ENCODE data around the gene EIF3L.

Gene EIF3L

DNA sequence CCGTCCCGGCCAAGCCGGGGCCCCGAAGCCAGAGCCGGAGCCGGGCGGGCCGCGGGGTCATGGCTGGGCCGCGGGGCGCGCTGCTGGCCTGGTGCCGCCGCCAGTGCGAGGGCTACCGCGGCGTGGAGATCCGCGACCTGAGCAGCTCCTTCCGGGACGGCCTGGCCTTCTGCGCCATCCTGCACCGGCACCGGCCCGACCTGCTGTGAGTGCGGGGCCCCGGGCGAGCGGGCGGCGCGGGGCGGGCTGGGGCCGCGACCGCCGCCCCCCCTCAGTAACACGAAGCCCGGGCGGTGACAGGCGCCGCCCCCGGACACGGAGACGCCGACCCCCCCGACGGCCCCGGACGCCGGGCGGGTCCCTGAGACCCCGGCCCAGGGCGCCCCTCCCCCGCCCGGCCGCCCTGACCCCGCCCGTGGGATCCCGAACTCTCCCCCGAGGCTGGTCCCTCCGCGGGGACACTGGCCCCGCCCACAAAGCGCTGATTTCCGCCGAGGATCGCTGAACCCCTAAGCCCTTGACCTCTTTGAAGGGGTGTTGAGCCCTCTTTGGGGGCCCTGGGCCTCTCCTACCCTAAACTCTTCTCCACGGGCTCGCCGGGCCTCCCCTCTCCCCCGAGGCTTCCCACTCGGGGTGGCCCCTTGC is 57.3 kb downstream of the EIF3L start:
- DNase-seq, result peak; percentile 33

DNA sequence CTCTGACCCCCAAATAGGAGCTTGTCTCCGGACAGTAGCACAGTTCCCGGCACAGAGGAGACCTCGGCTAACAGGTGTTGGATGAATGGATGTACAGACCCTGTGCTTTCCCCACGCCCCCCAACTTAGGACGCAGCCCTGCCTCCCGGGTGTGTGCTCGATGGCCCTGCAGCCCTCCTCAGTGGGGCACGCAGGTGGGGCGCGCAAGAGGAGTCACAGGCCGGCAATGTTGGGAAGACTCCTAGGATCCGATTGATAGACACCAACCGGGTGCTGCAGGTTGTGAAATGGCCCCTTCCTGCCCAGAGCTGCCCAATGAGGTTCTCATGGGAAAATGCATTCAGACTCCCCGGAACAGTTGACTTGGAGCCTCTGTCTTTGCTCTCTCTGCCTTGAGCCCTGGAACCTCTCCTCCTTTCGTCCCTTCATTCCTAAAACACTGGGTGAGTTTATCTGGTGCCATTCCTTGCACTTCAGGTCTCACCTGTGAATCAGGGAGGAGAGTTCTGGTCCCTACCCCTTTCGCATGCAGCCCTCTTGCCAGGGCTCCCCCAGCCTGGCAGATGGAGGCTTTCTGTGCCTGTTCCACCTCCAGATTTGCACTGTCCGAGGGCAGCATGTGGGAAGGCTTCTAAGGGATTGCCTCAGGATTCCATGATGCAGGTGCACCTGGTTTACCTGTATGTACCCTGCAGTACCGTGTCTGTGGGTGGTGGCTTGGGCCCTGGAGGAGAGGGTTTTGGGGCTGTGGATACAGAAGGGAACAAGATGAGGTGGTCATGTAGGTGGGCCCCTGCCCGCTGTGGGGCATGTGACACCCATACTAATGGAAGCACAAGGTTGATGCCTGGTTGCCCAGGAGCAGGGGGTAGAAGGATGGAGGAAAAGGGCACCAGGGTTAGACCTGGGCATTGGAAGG is 58.1 kb downstream of the EIF3L start:
- DNase-seq, result no peak

DNA sequence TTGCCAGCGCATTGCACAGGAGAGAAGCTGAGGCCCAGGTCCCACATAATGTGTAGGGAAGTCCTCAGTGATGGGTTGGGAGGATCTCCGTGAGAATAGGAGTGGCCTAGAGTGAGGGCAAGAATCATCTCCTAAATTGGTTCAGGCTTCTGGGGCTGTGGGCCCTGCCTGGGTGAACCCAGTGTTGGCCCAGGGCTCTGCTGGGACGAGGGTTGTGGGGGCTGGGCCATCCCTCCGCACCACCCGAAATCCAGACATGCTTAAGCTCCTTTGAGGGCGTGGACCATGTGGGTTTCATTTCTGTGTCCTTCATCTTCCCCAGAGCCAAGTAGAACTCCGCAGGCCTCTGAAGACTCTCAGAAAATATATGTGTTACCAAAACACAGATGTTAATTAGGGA is 60.5 kb downstream of the EIF3L start:
- DNase-seq, result no peak

DNA sequence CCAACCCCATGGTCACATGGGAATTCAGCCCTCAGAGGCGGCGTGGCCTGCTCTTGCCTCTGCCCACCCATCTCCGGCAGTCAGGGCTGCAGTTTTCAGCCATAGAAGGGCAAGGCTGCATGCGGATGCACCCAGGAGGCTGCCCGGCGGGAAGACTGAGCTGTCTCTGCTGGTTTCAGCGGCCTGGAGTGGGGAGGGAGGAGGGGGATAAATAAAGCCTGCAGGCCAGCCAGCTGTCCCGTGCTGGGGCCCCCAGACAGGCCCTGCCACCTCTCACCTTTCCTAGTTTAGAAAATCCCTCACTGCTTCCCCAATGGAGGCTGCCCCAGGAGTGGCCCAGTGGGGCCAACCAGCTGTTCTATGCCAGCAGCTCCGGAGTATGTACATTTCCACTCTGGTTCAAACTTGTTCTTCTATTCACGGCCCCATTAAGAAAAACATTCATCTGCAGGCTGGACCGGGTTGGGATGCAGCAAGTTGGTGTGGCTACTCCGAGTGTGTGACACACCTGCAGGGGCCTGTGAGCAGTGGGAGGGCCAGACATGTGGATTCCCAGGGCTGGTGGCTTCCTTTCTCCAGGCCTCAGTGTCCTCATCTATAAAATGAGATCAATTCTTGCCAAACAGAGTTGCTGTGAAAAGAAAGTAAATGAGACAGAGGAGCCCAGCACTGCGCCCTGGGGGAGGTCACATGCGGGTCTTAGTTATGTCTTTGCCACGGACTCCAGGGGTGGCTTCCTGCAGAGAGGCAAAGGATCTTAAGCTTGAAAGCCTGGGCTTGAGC is 61.9 kb downstream of the EIF3L start:
- DNase-seq, result no peak

DNA sequence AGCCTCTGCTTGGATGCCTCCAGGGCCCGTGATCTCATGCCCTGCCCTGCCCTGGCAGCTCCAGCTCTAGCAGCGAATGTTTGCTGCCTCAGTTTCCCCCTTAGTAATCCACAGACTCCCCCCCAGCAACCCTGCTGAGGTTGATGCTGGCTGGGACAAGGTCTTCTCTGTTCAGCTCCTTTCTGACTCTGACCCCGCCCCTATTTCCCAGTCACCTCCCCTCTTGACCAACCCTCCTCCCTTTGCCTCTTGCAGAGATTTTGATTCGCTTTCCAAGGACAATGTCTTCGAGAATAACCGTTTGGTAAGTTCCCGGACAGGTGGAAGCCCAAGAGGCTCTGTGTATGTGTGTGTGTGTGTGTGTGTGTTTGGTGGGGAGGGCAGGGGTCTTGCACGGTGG is 62.5 kb downstream of the EIF3L start:
- DNase-seq, result no peak

DNA sequence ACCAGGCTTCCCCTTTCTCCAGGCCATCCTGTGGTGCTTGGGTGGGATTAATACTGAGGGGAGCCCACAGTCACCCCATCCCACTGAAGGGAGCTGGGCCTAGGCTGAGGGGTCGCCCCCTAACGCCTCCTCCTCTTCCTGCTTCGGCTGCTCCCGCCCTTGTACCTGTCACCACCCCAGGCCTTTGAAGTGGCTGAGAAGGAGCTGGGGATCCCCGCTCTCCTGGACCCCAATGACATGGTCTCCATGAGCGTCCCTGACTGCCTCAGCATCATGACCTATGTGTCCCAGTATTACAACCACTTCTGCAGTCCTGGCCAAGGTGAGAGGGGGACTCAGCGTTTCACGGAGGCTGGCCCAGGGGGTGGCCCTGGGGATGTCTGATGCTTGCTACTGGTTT is 63.0 kb downstream of the EIF3L start:
- DNase-seq, result no peak

DNA sequence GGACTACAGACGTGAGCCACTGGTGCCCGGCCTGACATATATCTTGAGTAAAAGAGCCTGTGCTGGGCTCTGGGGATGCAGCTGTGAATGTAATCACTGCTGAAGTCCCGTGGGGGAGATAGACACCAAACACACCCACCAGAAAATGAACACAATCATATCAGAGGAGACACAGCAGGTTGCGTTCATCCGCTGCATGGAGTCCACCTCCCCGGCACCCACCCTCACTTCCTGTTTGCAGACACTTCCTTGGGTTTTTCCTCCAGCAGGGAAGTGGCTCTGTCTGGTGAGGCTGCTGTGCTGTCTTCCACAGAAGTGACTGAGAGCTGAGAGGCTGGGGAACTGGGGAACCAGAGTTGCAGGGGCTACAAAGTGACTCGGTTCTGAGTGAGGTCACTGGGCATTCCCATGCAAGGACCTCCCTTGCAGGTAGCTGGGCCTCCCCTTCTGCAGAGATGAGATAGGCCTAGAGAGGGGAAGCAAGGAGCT is 64.1 kb downstream of the EIF3L start:
- DNase-seq, result no peak

DNA sequence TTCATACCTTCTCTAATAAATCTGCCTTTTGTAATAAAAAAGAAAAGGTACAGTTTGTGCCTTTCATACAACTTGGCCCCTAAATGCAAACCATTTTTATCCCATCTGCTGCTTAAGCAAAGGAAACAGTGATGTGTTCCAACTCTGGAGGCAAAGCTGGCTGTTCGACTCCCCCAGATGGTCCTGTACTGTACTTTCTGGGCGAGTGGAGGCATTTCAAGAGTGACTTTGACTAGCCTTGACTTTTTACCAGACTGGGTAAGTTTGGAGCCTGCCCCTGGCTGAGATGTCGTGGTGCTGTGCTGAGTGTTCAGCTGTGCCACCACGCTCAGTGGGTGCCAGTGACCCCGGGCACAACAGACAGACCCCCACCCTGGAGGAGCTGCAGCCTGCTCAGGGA is 67.1 kb downstream of the EIF3L start:
- no peak for DNase-seq

DNA sequence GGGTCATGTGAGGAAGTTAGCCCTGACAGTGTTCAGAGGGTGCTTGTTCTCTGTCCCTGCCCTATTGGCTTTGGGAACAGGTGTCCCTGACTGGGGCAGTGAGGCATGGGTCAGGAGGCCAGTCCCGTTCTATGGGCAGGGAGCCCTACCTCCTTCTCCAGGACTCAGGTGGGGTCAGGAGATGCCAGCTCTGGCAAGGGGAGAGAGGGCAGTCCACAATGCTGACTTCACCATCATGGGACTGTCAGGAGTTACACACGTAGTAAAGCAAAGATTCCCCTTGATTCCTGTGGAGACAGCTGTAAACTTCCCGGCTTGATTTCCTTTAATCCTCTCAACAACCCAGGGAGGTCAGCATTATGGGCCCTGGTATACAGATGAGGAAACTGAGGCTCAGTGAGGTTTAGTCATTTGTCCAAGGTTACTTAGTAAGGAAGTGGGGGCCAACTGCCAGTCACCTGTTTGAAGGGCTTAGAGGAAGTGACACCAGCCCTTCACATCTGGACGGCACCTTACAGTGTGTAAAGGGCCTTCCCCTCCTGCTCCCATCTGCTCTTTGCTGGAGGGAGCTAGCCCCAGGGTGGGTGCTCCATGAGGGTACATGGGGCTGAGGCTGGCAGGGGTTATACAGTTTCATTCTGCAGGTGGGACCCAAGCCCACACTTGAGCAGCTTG is 68.8 kb downstream of the EIF3L start:
- no peak for DNase-seq

DNA sequence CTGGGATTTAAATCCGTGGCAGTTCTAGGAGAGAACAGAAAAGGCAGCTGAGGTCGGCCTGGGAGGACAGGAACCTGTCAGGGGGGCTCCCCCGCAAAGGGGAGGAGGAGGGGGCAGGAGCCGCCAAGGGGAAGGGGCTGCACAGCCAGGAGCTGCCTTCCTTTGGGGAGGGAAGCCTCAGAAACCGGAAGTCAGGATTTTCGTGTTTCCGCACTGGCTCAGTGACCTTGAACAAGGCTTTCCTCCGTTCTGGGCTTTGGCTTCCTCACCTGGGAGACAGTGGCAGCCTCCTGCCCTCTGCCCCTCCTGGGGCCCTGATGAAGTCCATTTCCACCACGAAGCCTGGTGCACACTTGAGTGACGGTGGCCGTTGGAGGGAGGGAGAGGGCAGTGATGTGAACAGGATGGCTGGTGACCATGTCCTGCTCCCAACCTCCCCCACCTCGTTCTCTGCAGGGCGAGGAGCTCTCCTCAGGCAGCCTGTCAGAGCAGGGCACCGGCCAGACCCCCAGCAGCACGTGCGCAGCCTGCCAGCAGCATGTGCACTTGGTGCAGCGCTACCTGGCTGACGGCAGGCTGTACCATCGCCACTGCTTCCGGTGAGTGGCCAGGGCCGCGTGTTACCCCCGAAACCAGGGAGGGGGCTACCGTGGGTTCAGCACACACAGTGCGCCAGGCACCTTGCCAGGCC is 69.5 kb downstream of the EIF3L start:
- no peak for DNase-seq

DNA sequence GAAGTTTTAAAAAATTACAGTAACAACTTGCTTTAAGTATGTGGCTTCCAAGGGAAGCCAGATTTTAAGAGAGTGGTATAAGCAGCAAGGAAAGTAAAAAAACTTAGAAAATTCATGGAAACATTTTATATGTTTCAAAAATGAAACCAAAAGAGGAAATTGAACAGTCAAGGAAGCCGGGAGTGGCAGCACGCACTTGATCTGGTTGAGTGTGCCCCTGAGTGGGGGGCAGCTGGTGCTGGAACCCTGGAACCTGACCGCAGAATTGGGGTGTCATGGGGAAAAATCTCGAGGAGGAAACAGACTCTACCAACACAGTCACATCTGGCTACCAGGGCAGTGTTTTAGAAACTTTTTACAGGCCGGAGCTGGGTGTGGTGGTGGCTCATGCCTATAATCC is 70.9 kb downstream of the EIF3L start:
- DNase-seq, result no peak

DNA sequence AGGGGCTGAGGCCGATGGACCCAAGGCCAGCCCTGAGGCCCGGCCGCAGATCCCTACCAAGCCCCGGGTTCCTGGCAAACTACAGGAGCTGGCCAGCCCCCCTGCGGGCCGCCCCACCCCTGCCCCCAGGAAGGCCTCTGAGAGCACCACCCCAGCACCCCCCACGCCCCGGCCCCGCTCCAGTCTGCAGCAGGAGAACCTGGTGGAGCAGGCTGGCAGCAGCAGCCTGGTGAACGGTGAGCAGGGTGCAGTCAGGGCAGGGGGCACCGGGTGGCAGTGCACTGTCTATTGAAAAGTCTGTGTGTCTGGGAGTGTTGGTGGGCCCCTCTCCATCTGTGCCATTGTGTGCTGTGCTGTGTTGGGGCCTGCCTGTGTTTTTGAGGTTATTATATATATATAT is 73.0 kb downstream of the EIF3L start:
- peak; percentile 31 for DNase-seq

DNA sequence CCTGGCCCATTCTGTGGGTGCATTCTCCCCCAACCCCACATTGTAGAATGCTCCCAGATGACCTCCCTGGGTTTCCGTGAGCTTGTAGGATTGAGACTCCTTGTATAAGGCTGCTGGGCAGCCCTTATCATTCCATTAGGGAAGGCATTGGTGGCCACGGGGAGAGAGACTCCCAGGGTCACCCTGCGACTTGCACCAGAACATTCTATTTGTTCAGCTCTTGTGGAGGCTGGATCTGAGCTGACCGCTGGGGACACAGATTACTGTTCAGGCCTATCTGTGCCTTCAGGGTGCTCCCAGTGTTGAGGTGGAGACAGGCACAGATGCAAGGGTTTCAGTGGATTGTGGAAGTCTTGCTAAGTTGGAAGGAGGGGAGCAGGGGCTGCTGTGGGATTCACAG is 74.7 kb downstream of the EIF3L start:
- no peak for DNase-seq

DNA sequence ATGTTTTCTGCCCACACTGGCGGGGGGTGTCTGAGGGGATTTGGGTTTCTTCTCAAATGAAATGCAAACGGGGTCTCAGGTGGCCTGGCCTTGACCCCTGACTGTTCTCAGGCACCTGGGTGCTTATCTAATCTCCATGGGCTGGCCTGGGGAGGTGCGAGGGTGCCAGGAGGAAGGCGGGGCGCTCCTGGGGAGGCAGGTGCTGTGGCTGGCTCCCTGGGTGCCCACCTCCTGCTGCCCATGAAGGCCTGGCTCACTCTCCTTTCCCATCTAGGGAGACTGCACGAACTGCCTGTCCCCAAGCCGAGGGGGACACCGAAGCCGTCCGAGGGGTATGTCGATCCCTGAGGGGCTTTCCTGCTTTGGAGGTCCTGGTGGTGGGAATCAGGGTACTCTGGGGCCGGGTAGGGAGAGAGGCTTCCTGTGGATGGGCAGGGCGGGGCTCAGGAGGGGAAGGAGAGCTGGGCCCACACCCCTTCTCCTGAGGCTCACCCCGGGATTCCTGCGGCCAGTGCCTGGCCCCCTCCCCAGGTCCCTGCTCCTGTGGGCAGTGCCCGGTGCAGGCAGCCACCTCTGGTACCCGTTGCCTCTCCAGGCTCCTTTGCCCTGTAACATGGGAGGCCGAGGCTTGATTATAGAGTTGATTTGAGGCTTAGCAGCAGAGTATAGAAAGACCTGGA is 75.3 kb downstream of the EIF3L start:
- DNase-seq, result no peak

DNA sequence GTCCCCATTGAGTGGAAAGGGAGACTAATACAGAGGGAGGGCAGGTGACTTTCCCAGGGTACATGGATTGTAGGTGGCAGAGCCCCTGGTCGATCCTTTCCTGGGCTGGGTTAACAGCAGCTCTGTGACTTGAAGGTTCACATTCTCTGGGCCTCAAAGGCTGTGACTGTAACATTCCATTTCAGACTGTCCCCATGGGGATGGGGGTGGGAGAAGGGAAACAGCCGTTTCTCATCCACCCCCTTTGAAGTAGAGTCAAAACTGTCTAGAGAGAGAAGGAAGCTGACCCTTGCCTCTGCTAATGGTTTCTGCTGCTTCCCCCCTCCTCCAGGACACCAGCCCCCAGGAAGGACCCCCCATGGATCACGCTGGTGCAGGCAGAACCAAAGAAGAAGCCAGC is 76.1 kb downstream of the EIF3L start:
- DNase-seq, result no peak

DNA sequence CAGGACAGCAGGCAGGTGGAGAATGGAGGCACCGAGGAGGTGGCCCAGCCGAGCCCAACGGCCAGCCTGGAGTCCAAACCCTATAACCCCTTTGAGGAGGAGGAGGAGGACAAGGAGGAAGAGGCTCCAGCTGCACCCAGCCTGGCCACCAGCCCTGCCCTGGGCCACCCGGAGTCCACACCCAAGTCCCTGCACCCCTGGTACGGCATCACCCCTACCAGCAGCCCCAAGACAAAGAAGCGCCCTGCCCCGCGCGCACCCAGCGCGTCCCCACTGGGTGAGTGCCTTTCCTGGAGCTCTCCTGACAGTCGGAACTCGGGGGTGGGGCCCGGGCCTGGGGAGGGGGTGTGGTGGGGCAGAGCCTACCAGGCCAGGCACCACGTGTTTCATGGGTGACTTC is 76.5 kb downstream of the EIF3L start:
- no peak for DNase-seq

DNA sequence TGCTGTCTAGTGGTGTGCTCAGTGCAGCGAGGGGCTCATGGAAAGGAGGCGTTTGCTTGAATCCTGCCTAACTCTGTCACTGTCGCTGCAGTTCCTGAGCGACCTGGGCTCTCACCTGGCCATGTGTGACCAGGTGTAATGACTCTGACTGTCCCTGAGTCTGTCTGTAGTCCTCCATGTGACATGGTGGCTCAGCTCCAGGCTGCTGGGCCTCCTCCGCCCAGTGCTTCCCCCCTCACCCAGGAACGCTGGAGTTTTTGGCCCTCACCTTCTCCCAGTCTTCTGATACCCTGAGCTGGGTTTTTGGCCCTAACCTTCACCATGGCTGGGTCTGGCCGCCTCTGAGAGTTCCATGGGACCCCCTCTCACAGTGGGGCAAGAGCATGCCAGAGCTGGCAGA is 77.1 kb downstream of the EIF3L start:
- no peak for DNase-seq

DNA sequence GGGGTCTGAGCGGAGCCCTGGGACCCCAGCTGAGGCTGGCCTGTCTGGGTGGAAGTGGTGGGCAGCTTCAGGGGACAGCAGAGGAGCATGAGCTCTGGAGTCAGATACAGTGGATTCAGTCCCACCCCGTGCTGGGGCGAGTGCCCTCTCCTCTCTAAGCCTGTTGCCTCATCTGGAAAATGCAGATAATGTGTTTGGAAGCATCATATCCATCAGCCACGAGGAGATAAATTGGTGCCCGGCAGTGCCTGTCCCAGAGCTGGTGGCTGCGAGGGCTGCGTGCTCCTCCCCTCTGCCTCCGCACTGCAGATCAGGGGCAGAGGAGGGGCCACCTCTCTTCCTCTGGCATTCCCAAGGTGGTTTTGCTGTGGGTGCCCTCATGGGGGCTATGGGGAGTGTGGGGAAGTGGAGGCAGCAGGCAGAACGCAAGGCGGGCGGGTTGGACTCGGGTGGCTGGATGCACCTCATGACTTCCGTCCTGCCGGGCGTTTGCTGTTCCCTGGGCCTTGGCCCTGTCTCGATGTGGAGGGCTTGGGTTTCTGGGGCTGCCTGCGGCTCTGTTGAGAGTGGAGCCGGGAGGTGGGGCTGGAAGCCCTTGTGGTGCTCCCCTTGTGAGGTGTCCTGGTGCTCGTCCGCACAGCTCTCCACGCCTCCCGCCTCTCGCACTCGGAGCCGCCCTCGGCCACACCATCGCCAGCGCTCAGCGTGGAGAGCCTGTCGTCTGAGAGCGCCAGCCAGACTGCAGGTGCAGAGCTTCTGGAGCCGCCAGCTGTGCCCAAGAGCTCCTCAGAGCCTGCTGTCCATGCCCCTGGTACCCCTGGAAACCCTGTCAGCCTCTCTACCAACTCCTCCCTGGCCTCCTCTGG is 77.8 kb downstream of the EIF3L start:
- peak; percentile 83 for DNase-seq

DNA sequence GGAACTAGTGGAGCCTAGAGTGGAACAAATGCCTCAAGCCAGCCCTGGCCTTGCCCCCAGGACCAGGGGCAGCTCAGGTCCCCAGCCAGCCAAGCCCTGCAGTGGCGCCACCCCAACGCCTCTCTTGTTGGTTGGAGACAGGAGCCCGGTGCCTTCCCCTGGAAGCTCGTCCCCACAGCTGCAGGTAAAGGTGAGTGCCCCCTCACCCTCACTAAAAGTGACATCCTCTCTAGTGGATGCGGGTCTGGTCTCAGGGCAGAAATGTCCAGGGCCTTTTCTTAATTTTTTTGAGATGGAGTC is 78.4 kb downstream of the EIF3L start:
- no peak for DNase-seq

DNA sequence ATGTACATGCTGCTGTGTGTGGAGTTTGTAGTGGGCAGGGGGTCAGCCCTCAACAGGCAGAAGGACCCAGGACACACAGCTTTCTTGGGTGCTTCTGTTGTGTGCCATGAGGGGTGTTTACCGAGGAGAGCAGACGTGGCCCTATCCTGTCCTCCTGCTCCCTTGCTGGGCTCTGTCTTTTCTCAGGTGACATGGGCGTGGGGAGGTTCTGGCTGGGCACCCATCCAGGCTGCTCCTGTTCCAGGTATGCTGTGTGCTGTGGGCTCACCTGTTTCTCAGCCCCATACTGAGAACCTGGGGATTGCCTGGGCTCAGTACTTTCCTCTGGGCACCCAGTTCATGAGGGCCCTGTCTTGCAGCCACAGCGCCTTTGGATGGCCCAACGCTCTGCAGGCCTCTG is 80.2 kb downstream of the EIF3L start:
- DNase-seq, result no peak

Data from hematopoietic multipotent progenitor cell treated with erythropoietin and hydrocortisone succinate and interleukin-3 and kit ligand, for 6 days (in vitro differentiated cells).